ENCODE measurements around the gene INPP5F.

Gene INPP5F

DNA sequence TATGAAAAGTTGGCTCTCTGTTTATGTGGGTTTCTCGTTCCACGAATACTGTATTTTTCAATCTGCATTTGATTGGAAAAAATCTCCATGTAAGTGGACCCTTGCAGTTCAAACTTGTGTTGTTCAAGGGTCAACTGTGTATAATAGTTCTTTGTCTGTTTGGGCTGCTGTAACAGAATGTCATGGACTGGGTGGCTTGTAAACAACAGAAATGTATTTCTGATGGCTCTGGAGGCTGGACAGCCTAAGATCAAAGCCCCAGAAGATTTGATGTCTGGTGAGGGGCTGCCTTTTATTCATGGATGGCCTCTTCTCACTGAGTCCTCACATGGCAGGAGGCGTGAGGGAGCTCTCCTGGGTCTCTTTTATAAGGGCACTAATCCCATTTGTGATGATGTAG, 36.2 kb downstream of the INPP5F start:
- Histone ChIP-seq H3K4me1 (ENCODE audit: insufficient read depth, low read length, severe bottlenecking) (no peaks in the 10 kb centered on the region), H2AFZ (ENCODE audit: low read length) (no peak overlapping the region)

GRCh38 chr10:119762805-119763798, 37.3 kb downstream of the INPP5F start:
- TF ChIP-seq EZH2 (IDR thresholded peaks at IDR 0.05; ENCODE audit: borderline replicate concordance, low read length) (no peak), CTCF (IDR thresholded peaks at IDR 0.05; ENCODE audit: low read length) (no peak)
- Histone ChIP-seq H3K27ac (ENCODE audit: low read depth, low read length, poor library complexity, severe bottlenecking) (no peak overlapping the region), H3K79me2 (ENCODE audit: insufficient read depth, low read length) (no peaks in the 10 kb centered on the region)

More for the DNA sequence above, 36.2 kb downstream of the INPP5F start:
- Histone ChIP-seq H3K4me3 (ENCODE audit: low read depth, low read length, poor library complexity, severe bottlenecking) (no peak overlapping the region), H3K27ac (ENCODE audit: low read depth, low read length, poor library complexity, severe bottlenecking) (no peak overlapping the region), H3K9ac (ENCODE audit: low read length) (no peak overlapping the region), H3K9me2 (ENCODE audit: low read depth, low read length) (no peaks in the 10 kb centered on the region), H3K4me2 (ENCODE audit: low read length) (no peak overlapping the region), H3K9me3 (ENCODE audit: low read length) (no peaks in the 10 kb centered on the region), H3K36me3 (ENCODE audit: insufficient read depth, low read length) (no peaks in the 10 kb centered on the region), H4K20me1 (ENCODE audit: insufficient read depth, low read length) (no peaks in the 10 kb centered on the region), H3K79me2 (ENCODE audit: insufficient read depth, low read length) (no peaks in the 10 kb centered on the region), H3K27me3 (ENCODE audit: insufficient read depth, low read length) (no peaks in the 10 kb centered on the region), H3F3A (ENCODE audit: insufficient read depth, low read length) (no peaks in the 10 kb centered on the region)
- TF ChIP-seq CTCF (IDR thresholded peaks at IDR 0.05; ENCODE audit: low read length) (no peak), EZH2 (IDR thresholded peaks at IDR 0.05; ENCODE audit: borderline replicate concordance, low read length) (no peak)

DNA sequence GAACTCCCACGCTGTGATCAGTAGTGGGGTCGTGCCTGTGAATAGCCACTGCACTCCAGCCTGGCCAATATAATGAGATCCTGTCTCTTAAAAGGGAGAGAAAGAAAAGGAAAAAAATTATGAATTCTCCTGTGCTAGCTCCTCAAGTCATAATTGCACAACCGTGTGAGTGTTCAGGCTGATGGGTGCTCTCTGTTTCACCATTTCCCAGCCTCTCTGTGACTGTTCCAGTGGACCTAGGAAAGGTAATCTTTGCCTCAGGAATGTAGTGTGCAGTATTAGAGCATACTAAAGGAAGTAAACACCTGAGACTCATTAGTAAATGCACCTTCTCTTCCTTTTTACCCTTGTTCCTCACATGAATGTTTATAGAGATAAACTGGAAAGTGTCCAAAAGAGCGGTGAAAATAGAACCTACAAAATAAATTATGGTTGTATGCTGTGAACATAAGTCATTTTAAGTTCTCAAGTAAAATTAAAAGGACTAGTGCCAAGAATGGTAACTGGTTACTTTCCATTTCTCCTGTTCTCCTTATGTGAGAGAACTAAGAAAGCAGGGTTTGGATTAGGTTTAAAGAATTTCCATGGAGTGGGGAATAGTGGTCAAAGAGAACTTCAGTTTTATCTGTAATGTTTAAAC, 42.7 kb downstream of the INPP5F start:
- H3F3A ChIP-seq (ENCODE audit: insufficient read depth, low read length), result no peaks in the 10 kb centered on the region
- no peaks in the 10 kb centered on the region for H3K9me2 ChIP-seq (ENCODE audit: low read depth, low read length)
- no peak overlapping the region for H3K27ac ChIP-seq (ENCODE audit: low read depth, low read length, poor library complexity, severe bottlenecking)
- no peaks in the 10 kb centered on the region for H4K20me1 ChIP-seq (ENCODE audit: insufficient read depth, low read length)
- no peaks in the 10 kb centered on the region for H3K9me3 ChIP-seq (ENCODE audit: low read length)
- H3K9ac ChIP-seq (ENCODE audit: low read length), result no peak overlapping the region
- H3K27me3 ChIP-seq (ENCODE audit: insufficient read depth, low read length), result no peaks in the 10 kb centered on the region
- TF ChIP-seq EZH2 (IDR thresholded peaks at IDR 0.05; ENCODE audit: borderline replicate concordance, low read length) (no peak), CTCF (IDR thresholded peaks at IDR 0.05; ENCODE audit: low read length) (no peak)
- H3K36me3 ChIP-seq (ENCODE audit: insufficient read depth, low read length), result no peaks in the 10 kb centered on the region
- no peak overlapping the region for H2AFZ ChIP-seq (ENCODE audit: low read length)
- H3K4me1 ChIP-seq (ENCODE audit: insufficient read depth, low read length, severe bottlenecking), result no peaks in the 10 kb centered on the region
- no peak overlapping the region for H3K4me3 ChIP-seq (ENCODE audit: low read depth, low read length, poor library complexity, severe bottlenecking)
- no peak overlapping the region for H3K4me2 ChIP-seq (ENCODE audit: low read length)
- no peaks in the 10 kb centered on the region for H3K79me2 ChIP-seq (ENCODE audit: insufficient read depth, low read length)

More at GRCh38 chr10:119762805-119763798, 37.3 kb downstream of the INPP5F start:
- Histone ChIP-seq H3K9me3 (ENCODE audit: low read length) (no peaks in the 10 kb centered on the region), H3K27me3 (ENCODE audit: insufficient read depth, low read length) (no peaks in the 10 kb centered on the region), H3K36me3 (ENCODE audit: insufficient read depth, low read length) (no peaks in the 10 kb centered on the region), H2AFZ (ENCODE audit: low read length) (no peak overlapping the region), H4K20me1 (ENCODE audit: insufficient read depth, low read length) (no peaks in the 10 kb centered on the region), H3K4me2 (ENCODE audit: low read length) (no peak overlapping the region), H3K9me2 (ENCODE audit: low read depth, low read length) (no peaks in the 10 kb centered on the region), H3F3A (ENCODE audit: insufficient read depth, low read length) (no peaks in the 10 kb centered on the region), H3K4me1 (ENCODE audit: insufficient read depth, low read length, severe bottlenecking) (no peaks in the 10 kb centered on the region), H3K4me3 (ENCODE audit: low read depth, low read length, poor library complexity, severe bottlenecking) (no peak overlapping the region), H3K9ac (ENCODE audit: low read length) (no peak overlapping the region)
